Measurements from ENCODE around the gene PER1. TPM values are rescaled to one million over a fixed set of nuclear protein-coding genes. Genes with fewer than 3 reads are reported as not detected.

Gene PER1
- total and polyA plus RNA-seq, 2 of the 13 experiments (the other 11 are each of a cell fraction or from before 2014, with no cell fraction given), result 2.6 to 3.6 TPM

- DNase-seq (ENCODE audit: low spot score), result no peak
- Histone ChIP-seq H3K79me2 (ENCODE audit: insufficient read depth, low read length) (peaks cover 8% of the 10 kb centered on the region), H3K9ac (ENCODE audit: insufficient read depth, low read depth, low read length) (peak overlapping the region; percentile 79), H2AFZ (ENCODE audit: low read length) (no peak overlapping the region), H4K20me1 (ENCODE audit: insufficient read depth, low read length) (peaks cover 6% of the 10 kb centered on the region), H3K4me3 (replicated peaks in 1 of 3; ENCODE audit: insufficient read depth in 1 of 3, low read depth in 2 of 3, low read length in 3 of 3) (peak overlapping the region; percentile 74 to 92 (median 77)), H3K4me1 (ENCODE audit: insufficient read depth, low read length) (peaks cover 47% of the 10 kb centered on the region), H3K9me3 (ENCODE audit: low read length) (no peaks in the 10 kb centered on the region), H3K4me2 (ENCODE audit: low read depth, low read length) (peak overlapping the region; percentile 98), H3K27me3 (ENCODE audit: control insufficient read depth in 1 of 2, insufficient read depth in 2 of 2, low read length in 2 of 2) (no peaks in the 10 kb centered on the region; a peak in 1 of 5 replicates), H3K27ac (ENCODE audit: extremely low read length, insufficient read depth, low read length) (peak overlapping the region; percentile 64), H3K36me3 (replicated peaks in 1 of 2; ENCODE audit: control insufficient read depth in 1 of 2, insufficient read depth in 2 of 2, low read length in 2 of 2) (no peaks in the 10 kb centered on the region)
- no peak for FAIRE-seq
- WGBS (ENCODE audit: low lambda C conversion rate), result 5% methylated on average over 8 of the region's 67 CpGs
- BruUV-seq (replicated peaks), result no TSS peak
- ChIA-PET CTCF (ENCODE audit: low intra/inter-chr PET ratio, low total read pairs) (no interaction called here), POLR2A (interaction anchor here (2.2 to 9.9 kb wide), 7 partner anchors 14 to 502 kb away, joined by 5 to 160 read pairs (median 21); partner anchors contain the start of genes AURKB, CTC1, PFAS and SLC25A35)
- peak; percentile 4 for ATAC-seq
- intact Hi-C loops (cut with micrococcal nuclease; ENCODE audit: unreplicated experiment), result loop anchor here (5.0 kb wide), 1 partner anchor 52 kb away; no protein-coding TSS in a partner anchor
- in situ Hi-C loops (cut with HindIII; ENCODE audit: extremely low pct_ligation_motif_present, low pct_unique_long_range_greater_than_20kb), result loop anchor here (5.0 to 10.0 kb wide), 2 partner anchors 33 to 64 kb away; partner anchors contain the start of gene HES7
- TF ChIP-seq ZBED4 (CRISPR knock-in tag; IDR thresholded peaks at IDR 0.05; ENCODE audit: borderline replicate concordance), result no peak
- TF ChIP-seq NCOA1 (CRISPR knock-in tag; IDR thresholded peaks at IDR 0.05), result 0 out of 2 replicates have a peak, but pooled peaks have one; percentile 51
- TF ChIP-seq SMAD1 (CRISPR knock-in tag; IDR thresholded peaks at IDR 0.05; ENCODE audit: borderline replicate concordance, low read depth), result 0 out of 2 replicates have a peak, but pooled peaks have one; percentile 22
- no peak for TF ChIP-seq MAZ (IDR thresholded peaks at IDR 0.05; ENCODE audit: borderline replicate concordance, low read depth, low read length)
- 0 out of 2 replicates have a peak, but pooled peaks have one; percentile 19 for TF ChIP-seq MAZ (CRISPR knock-in tag; IDR thresholded peaks at IDR 0.05; ENCODE audit: low read depth)
- TF ChIP-seq ARID4A (CRISPR knock-in tag; IDR thresholded peaks at IDR 0.05; ENCODE audit: borderline replicate concordance), result 0 out of 2 replicates have a peak, but pooled peaks have one; percentile 2
- 0 out of 2 replicates have a peak, but pooled peaks have one; percentile 29 for TF ChIP-seq ZNF234 (CRISPR knock-in tag; conservative IDR thresholded peaks at IDR 0.05)
- TF ChIP-seq ZNF441 (CRISPR knock-in tag; IDR thresholded peaks at IDR 0.05; ENCODE audit: borderline replicate concordance), result no peak
- no peak for TF ChIP-seq NCOA2 (CRISPR knock-in tag; IDR thresholded peaks at IDR 0.05)
- TF ChIP-seq ZNF75D (CRISPR knock-in tag; IDR thresholded peaks at IDR 0.05; ENCODE audit: borderline replicate concordance), result no peak
- no peak for TF ChIP-seq TRIM24 (CRISPR knock-in tag; IDR thresholded peaks at IDR 0.05)
- 0 out of 2 replicates have a peak, but pooled peaks have one; percentile 31 for TF ChIP-seq SALL1 (CRISPR knock-in tag; IDR thresholded peaks at IDR 0.05)
- TF ChIP-seq ZNF138 (CRISPR knock-in tag; IDR thresholded peaks at IDR 0.05; ENCODE audit: low read depth), result no peak
These were observed 37.0 kb upstream of the PER1 start for GRCh38 chr17:8189041-8189710.

All from HepG2 (cell line).